GM21360 (cell line): ENCODE measurements around the gene C19orf12.
A peak's percentile ranks its signal among the peaks of the same experiment; 100 is the strongest.
"Not testable (repeated sequence)": the region's sequence is repeated elsewhere in the genome, so short reads cannot be mapped to it uniquely, and the experiment has no call there.

Experiments
- ATAC-seq: cut with Tn5 transposase; IDR thresholded peaks from one replicate; pipeline ENCODE4 v1.9.1; 2021; ENCODE audit warnings: mild to moderate bottlenecking, moderate library complexity; ENCODE audit not compliant: unreplicated experiment

Gene C19orf12

GRCh38 chr19:29677001-29677817 lies 37.9 kb downstream of the C19orf12 start:
- ATAC-seq: no peak

- no peak for ATAC-seq
Observed at GRCh38 chr19:29676586-29676985, 38.5 kb downstream of the C19orf12 start.

- ATAC-seq: no peak
Observed at GRCh38 chr19:29675650-29676186, 39.3 kb downstream of the C19orf12 start.

GRCh38 chr19:29675120-29675649 lies 39.9 kb downstream of the C19orf12 start:
- ATAC-seq: no peak

- ATAC-seq: no peak
Observed at GRCh38 chr19:29674374-29675119, 40.5 kb downstream of the C19orf12 start.

GRCh38 chr19:29673451-29674371 lies 41.4 kb downstream of the C19orf12 start:
- ATAC-seq: no peak

GRCh38 chr19:29672933-29673336 lies 42.1 kb downstream of the C19orf12 start:
- no peak for ATAC-seq

- no peak for ATAC-seq
Observed at GRCh38 chr19:29672319-29672932, 42.6 kb downstream of the C19orf12 start.

- peak; percentile 77 for ATAC-seq
Observed at GRCh38 chr19:29671393-29672160, 43.5 kb downstream of the C19orf12 start.

- not testable (repeated sequence) for ATAC-seq
Observed at GRCh38 chr19:29671026-29671392, 44.1 kb downstream of the C19orf12 start.

GRCh38 chr19:29670255-29670654 lies 44.8 kb downstream of the C19orf12 start:
- ATAC-seq: no peak

GRCh38 chr19:29668746-29669609 lies 46.1 kb downstream of the C19orf12 start:
- ATAC-seq: no peak

GRCh38 chr19:29667901-29668341 lies 47.1 kb downstream of the C19orf12 start:
- ATAC-seq: no peak

- no peak for ATAC-seq
Observed at GRCh38 chr19:29667387-29667783, 47.7 kb downstream of the C19orf12 start.

- no peak for ATAC-seq
Observed at GRCh38 chr19:29666578-29667386, 48.3 kb downstream of the C19orf12 start.

- no peak for ATAC-seq
Observed at GRCh38 chr19:29665826-29666577, 49.1 kb downstream of the C19orf12 start.
